Heart left ventricle (tissue), 16 donors: ENCODE results near the gene RRM2. TPM values are rescaled to one million over a fixed set of nuclear protein-coding genes. Genes with fewer than 3 reads are reported as not detected.
"Not testable (repeated sequence)": the region's sequence is repeated elsewhere in the genome, so short reads cannot be mapped to it uniquely, and the experiment has no call there.

Source experiments
- ATAC-seq, 4 donors: fragments of 200-7000 bp; cut with Tn5 transposase; one replicate each; pipeline ENCODE4 v1.9.1; 2020 to 2022; ENCODE audit warnings: moderate library complexity in 4 of 4, mild to moderate bottlenecking in 3 of 4, moderate number of reproducible peaks in 1 of 4
- DNase-seq, 5 donors: peaks; one replicate each; pipeline ENCODE4 v3.0.0-alpha.2; 2020
- H3K27ac ChIP-seq, 12 donors: fragments of 200-600 bp; sonication (generic) in 4 of 12; one replicate each; pipeline versions ENCODE4 v1.5.0 to v1.8.0; 2016 to 2022; ENCODE audit warnings: mild to moderate bottlenecking in 2 of 12
- H3K27me3 ChIP-seq, 9 donors: fragments of 200-600 bp; sonication (generic) in 2 of 9; one replicate each; pipeline versions ENCODE4 v1.5.1 to v1.8.0; 2016 to 2022; ENCODE audit warnings: mild to moderate bottlenecking in 3 of 9
- H3K36me3 ChIP-seq, 9 donors: fragments of 200-600 bp; sonication (generic) in 2 of 9; one replicate each; pipeline versions ENCODE4 v1.5.0 to v1.8.0; 2018 to 2022; ENCODE audit warnings: mild to moderate bottlenecking in 2 of 9
- H3K4me1 ChIP-seq, 12 donors: fragments of 200-600 bp; sonication (generic) in 4 of 12; one replicate each; pipeline versions ENCODE4 v1.5.0 to v1.8.0; 2016 to 2022; ENCODE audit warnings: mild to moderate bottlenecking in 3 of 12
- H3K4me3 ChIP-seq, 12 donors: fragments of 200-600 bp; sonication (generic) in 4 of 12; one replicate each; pipeline versions ENCODE4 v1.5.0 to v1.8.0; 2017 to 2022; ENCODE audit warnings: mild to moderate bottlenecking in 9 of 12, moderate library complexity in 4 of 12
- H3K9me3 ChIP-seq, 12 donors: fragments of 200-600 bp; sonication (generic) in 4 of 12; one replicate each; pipeline versions ENCODE4 v1.5.0 to v1.8.0; 2016 to 2022; ENCODE audit warnings: mild to moderate bottlenecking in 1 of 12
- POLR2A ChIP-seq, 2 donors: fragments of 450-650 bp; IDR thresholded peaks; one replicate each; pipeline ENCODE4 v1.6.1; 2017; ENCODE audit warnings: antibody characterized with exemption in 2 of 2, mild to moderate bottlenecking in 2 of 2, moderate library complexity in 2 of 2
- WGBS, 4 donors: extraction: QIAGEN DNeasy Blood & Tissue Kit in 2 of 4; methylation state at CpG; one replicate each; pipeline versions ENCODE4 v1.1.5 to v1.1.7; 2013 to 2018; 5-methylcytosine and 5-hydroxymethylcytosine counted together
- intact Hi-C, 10 donors: fragments of 100-400 bp; cut with DNase I; formaldehyde crosslinking; loops; one replicate each; pipeline versions ENCODE4 v1.11.1 to v1.14.2; 2022
- polyA plus RNA-seq, 2 donors: library from polyadenylated mRNA; stranded (reverse); fragments of 200-250 nt; gene quantifications; one replicate each; pipeline ENCODE4 v1.2.3, GENCODE V29; 2013
- total RNA-seq, 9 donors: library from RNA; depleted of rRNA in 2 of 9; stranded (reverse); fragments of >200 nt in 2 of 9; fragmentation: NEBNext Ultra II Directional in 3 of 9; extraction: Animal tissue kit (Norgen Biotek cat#: 25700) in 3 of 9; gene quantifications; one replicate each; pipeline versions ENCODE4 v1.1.0 to v1.2.4, GENCODE V29; 2016 to 2023
- TF ChIP-seq, protein P1 (sequence below), 12 donors: fragments of 200-600 bp; sonication (generic) in 4 of 12; IDR thresholded peaks; one replicate each; pipeline versions ENCODE4 v1.5.0 to v1.8.0; 2018 to 2022; ENCODE audit warnings: antibody characterized with exemption in 12 of 12, mild to moderate bottlenecking in 5 of 12
- donor health status: ischemic (EF 13 %, LVEDD 7.1; RV severe dilation, severe dysfunction).
- donor health status: healthy with polysubstance abuse.
- donor health status: DM: no; HTN: yes; CAD: no.
- donor health status: DM: no; HTN: no; CAD: no.
- donor health status: ischemic (EF 25% LVEDD 6.9; RV normal size, moderate dysfunction).
- donor health status: ischemic (EF 25% LVEDD 5.7; RV mildly dilated, moderate dysfunction).
- donor health status: healthy.
- donor health status: DM: yes; HTN: yes; CAD: no.
- donor health status: ischemic (EF 35%, LVEDD 5.7; RV mildly dilated, moderate dysfunction).
- donor health status: nonischemic (EF 11% LVEDD 7.7; RV severe dilation, severe dysfunction).
- donor health status: DM: yes; HTN: yes; CAD: no.
- donor health status: PGD.
- donor health status: ischemic (EF 29% LVEDD 5.4; RV normal size, mild dysfunction).
- donor health status: nonischemic (EF 23%, LVEDD 6.1; RV moderate dilation, normal function).

The RRM2 gene
- total and polyA plus RNA-seq, 11 donors, result 0.08 to 32.6 (median 1.0) TPM; not detected in 1

DNA sequence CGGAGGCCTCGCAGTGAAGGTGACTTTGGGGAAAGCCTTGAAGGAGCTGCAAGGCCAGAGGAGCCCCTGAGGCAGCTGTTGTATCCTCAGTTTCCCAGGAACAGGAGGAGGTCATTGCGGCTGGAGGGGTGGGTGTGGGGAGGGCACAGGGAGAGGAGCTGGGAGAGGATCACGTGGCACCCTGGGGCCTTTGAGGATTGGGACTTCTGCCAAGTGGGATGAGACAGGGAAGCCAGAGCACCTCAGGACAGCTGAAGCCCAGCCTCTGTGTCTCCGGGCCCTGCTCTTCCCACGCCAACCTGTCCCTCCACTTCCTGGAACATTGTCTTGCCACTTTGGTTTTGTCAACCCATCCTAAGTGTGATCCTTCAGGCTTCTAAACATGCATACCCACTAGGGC is 19.4 kb upstream of the RRM2 start:
- Histone ChIP-seq H3K4me3 (no peak overlapping the region), H3K4me1 (peaks cover 0 to 12% (median 0%) of the 10 kb centered on the region in 12 donors), H3K9me3 (peaks cover 0 to 11% (median 0%) of the 10 kb centered on the region in 12 donors), H3K36me3 (no peaks in the 10 kb centered on the region), H3K27ac (no peak overlapping the region), H3K27me3 (no peaks in the 10 kb centered on the region)
- ATAC-seq, result no peak
- TF ChIP-seq POLR2A (IDR thresholded peaks at IDR 0.05), result no peak
- TF ChIP-seq, protein P1, sequence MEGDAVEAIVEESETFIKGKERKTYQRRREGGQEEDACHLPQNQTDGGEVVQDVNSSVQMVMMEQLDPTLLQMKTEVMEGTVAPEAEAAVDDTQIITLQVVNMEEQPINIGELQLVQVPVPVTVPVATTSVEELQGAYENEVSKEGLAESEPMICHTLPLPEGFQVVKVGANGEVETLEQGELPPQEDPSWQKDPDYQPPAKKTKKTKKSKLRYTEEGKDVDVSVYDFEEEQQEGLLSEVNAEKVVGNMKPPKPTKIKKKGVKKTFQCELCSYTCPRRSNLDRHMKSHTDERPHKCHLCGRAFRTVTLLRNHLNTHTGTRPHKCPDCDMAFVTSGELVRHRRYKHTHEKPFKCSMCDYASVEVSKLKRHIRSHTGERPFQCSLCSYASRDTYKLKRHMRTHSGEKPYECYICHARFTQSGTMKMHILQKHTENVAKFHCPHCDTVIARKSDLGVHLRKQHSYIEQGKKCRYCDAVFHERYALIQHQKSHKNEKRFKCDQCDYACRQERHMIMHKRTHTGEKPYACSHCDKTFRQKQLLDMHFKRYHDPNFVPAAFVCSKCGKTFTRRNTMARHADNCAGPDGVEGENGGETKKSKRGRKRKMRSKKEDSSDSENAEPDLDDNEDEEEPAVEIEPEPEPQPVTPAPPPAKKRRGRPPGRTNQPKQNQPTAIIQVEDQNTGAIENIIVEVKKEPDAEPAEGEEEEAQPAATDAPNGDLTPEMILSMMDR (IDR thresholded peaks at IDR 0.05), result no peak
- no peak for DNase-seq
- intact Hi-C loops, result no loop called here
- WGBS, 4 donors, result 71 to 81% (median 78%) methylated on average over 6 of the region's 6 CpGs

DNA sequence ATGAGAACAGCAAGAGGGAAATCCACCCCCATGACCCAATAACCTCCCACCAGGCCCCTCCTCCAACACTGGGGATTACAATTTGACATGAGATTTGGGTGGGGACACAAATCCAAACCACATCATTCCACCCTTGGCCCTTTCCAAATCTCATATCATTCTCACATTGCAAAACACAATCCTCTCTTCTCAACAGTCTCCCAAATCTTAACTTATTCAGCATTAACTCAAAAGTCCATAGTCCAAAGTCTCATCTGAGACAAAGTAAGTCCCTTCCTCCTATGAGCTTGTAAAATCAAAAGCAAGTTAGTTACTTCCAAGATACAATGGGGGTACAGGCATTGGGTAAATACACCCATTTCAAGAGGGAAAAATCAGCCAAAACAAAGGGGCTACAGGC is 17.6 kb upstream of the RRM2 start:
- peaks cover 0 to 11% (median 0%) of the 10 kb centered on the region in 12 donors for H3K9me3 ChIP-seq
- H3K27me3 ChIP-seq, H3K4me3 ChIP-seq, H3K27ac ChIP-seq, ATAC-seq, intact Hi-C loops, H3K36me3 ChIP-seq, DNase-seq: not testable (repeated sequence)
- H3K4me1 ChIP-seq, result peaks cover 0 to 12% (median 0%) of the 10 kb centered on the region in 12 donors

DNA sequence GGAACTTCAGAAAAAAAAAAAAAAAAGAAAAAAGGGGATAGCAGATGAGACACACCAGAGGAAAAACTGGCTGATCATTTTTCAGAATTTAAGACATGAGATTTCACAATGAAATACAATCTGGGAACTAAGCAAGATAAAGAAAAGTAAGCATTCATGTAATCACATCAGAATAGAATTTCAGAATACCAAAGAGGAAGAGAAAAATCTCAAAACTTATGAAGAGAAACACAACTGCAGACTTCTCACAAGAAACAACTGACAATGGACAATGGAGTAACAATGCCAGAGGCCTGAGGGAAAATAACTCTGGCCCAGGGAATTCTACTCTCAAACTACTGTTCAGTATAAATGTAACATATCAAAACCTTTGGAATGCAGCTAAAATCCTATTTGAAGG is 13.2 kb upstream of the RRM2 start:
- no peak for ATAC-seq
- no peak for TF ChIP-seq POLR2A (IDR thresholded peaks at IDR 0.05)
- TF ChIP-seq, protein P1 (IDR thresholded peaks at IDR 0.05), result no peak
- peaks cover 0 to 11% (median 0%) of the 10 kb centered on the region in 12 donors for H3K9me3 ChIP-seq
- H3K36me3 ChIP-seq, result no peaks in the 10 kb centered on the region
- intact Hi-C loops, result no loop called here
- no peaks in the 10 kb centered on the region for H3K4me1 ChIP-seq
- no peak overlapping the region for H3K27ac ChIP-seq
- no peak for DNase-seq
- H3K27me3 ChIP-seq, result no peaks in the 10 kb centered on the region
- H3K4me3 ChIP-seq, result no peak overlapping the region

DNA sequence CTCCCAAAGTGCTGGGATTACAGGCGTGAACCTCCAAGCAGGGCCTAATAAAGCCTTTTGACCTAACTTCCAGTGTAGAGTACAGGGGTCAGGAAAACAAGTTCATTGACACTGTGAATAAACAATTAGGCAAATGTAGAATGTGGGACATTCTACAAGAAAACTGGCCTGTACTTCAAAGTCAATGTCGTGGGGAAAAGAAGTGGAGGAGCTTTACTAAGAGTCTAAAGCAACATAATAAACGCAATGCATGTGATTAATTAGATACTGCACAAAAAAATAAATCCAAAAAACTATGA is 3.6 kb upstream of the RRM2 start:
- ATAC-seq (no peak), DNase-seq (no peak)
- WGBS, 4 donors, result 94 to 98% (median 96%) methylated on average over 3 of the region's 3 CpGs
- TF ChIP-seq, protein P1 (IDR thresholded peaks at IDR 0.05), result no peak
- no peak for TF ChIP-seq POLR2A (IDR thresholded peaks at IDR 0.05)
- H3K36me3 ChIP-seq, result no peaks in the 10 kb centered on the region
- H3K4me1 ChIP-seq, result peaks cover 10 to 40% (median 21%) of the 10 kb centered on the region in 12 donors
- no peaks in the 10 kb centered on the region for H3K9me3 ChIP-seq
- peaks cover 8 to 20% (median 12%) of the 10 kb centered on the region in 9 donors for H3K27me3 ChIP-seq
- H3K27ac ChIP-seq, result no peak overlapping the region
- intact Hi-C loops, result no loop called here
- H3K4me3 ChIP-seq, result no peak overlapping the region

DNA sequence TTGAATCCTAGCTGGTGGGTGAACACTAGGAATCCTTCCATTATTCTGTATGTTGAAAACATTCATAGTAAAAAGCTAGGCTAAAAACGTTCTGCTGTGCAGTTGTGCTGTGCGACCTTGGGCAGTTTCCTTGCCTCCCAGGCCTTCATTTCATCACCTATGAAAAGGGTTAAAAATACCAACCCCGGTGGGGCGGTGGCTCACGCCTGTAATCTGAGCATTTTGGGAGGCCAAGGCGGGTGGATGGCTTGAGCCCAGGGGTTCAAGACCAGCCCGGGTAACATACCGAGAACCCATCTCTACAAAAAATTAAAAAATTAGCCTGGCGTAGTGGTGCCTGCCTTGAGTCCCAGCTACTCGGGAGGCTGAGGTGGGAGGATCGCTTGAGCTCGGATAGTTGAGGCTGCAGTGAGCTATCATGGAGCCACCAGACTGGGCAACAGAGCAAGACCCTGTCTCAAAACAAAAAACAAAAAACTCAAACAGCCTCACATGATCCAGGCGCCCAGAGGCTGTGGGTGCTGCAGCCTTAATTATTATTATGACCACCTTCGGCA is 2.9 kb upstream of the RRM2 start:
- Histone ChIP-seq H3K4me3 (peak overlapping the region in 10 of 12 donors; percentile 53 to 79 (median 67)), H3K36me3 (no peaks in the 10 kb centered on the region), H3K9me3 (no peaks in the 10 kb centered on the region), H3K27me3 (peaks cover 8 to 24% (median 12%) of the 10 kb centered on the region in 9 donors), H3K4me1 (peaks cover 10 to 47% (median 21%) of the 10 kb centered on the region in 12 donors), H3K27ac (peak overlapping the region in 9 of 12 donors; percentile 53 to 81 (median 63))
- no peak for DNase-seq
- ATAC-seq, result no peak
- intact Hi-C loops, result loop anchor here in 8 of 10 donors (5.0 to 10.0 kb wide), 8 partner anchors 183 to 548 kb away; partner anchors contain the start of gene HPCAL1 (in 4 of the 8)
- WGBS, 4 donors, result 77 to 82% (median 80%) methylated on average over 14 of the region's 14 CpGs
- TF ChIP-seq, protein P1 (IDR thresholded peaks at IDR 0.05), result no peak
- TF ChIP-seq POLR2A (IDR thresholded peaks at IDR 0.05), result no peak
